Fibroblast of pulmonary artery (primary cell): ENCODE measurements around the gene RPL5.

ENCODE experiments used
- DNase-seq: peaks from one replicate; pipeline ENCODE4 v3.0.0-alpha.2; 2010; ENCODE audit warnings: low read depth
- H3K4me3 ChIP-seq: replicated peaks from 2 replicates; pipeline ENCODE4 v1.5.1; 2011; ENCODE audit warnings: low read depth, mild to moderate bottlenecking, control low read depth, low read length, moderate library complexity
- CTCF ChIP-seq: IDR thresholded peaks from 2 replicates; pipeline ENCODE4 v1.5.1; 2011; ENCODE audit warnings: mild to moderate bottlenecking, control low read depth, low read length, inconsistent platforms; ENCODE audit errors: missing control alignments

Gene RPL5

GRCh38 chr1:92831762-92832536, at the start of gene RPL5:
Gene RPL5, plus strand, starts transcription at chr1:92832040. Its CDS starts 75 bp downstream, at chr1:92832115.
- peak; percentile 96 for TF ChIP-seq CTCF
- peak; percentile 98 for DNase-seq
- H3K4me3 ChIP-seq: peak within 1 kb of the TSS; percentile 100

GRCh38 chr1:92783550-92783949, 48.3 kb upstream of the RPL5 start:
- peak; percentile 60 for DNase-seq
- peak overlapping the region; percentile 96 for H3K4me3 ChIP-seq
- TF ChIP-seq CTCF: peak; percentile 14

GRCh38 chr1:92784021-92784638, 47.7 kb upstream of the RPL5 start:
- peak overlapping the region; percentile 96 for H3K4me3 ChIP-seq
- peak; percentile 53 for DNase-seq
- no peak for TF ChIP-seq CTCF

GRCh38 chr1:92784639-92785500, 47.0 kb upstream of the RPL5 start, which contains the start of gene EVI5:
Gene EVI5, minus strand, starts transcription at chr1:92785108. Its CDS starts 48,562 bp downstream, at chr1:92736546.
- peak; percentile 98 for DNase-seq
- no peak for TF ChIP-seq CTCF
- H3K4me3 ChIP-seq: peak within 1 kb of the TSS; percentile 96

GRCh38 chr1:92786111-92786901, 45.5 kb upstream of the RPL5 start:
- no peak for DNase-seq
- no peak for TF ChIP-seq CTCF
- H3K4me3 ChIP-seq: no peak overlapping the region

- DNase-seq: no peak
Observed at GRCh38 chr1:92790081-92790480, 41.8 kb upstream of the RPL5 start.

More at GRCh38 chr1:92790081-92790480, 41.8 kb upstream of the RPL5 start:
- no peak for TF ChIP-seq CTCF
- no peak overlapping the region for H3K4me3 ChIP-seq
